NCI-H1048 (cell line): ENCODE data around the gene ECI1.

ENCODE experiments used
- DNase-seq: peaks from one replicate; lab custom pipeline; 2025; lab: John Stamatoyannopoulos, UW

The ECI1 gene

GRCh38 chr16:2195322-2196161 is 55.8 kb downstream of the ECI1 start:
- no peak for DNase-seq

DNA sequence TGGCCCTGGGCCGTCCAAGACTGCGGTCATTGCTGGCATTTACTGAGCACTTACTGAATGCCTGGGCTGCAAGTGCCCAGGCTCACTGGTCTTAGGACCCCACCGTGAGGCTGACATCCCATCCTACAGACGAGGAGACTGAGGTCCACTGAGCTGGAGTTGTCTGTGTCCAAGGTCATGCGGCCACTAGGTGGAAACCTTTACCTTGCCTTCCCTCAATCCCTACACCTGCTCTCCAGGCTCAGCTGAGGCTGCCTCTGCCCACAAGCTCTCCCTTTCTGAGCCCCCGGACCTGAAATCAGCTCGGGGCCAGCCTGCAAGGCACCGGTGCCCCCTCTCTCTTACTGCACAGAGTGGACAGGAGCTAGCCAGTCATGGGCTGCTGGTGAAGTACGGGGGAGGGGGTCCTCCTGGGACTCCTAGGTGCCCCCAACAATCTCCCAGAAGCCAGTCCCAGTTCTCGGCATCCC is 56.5 kb downstream of the ECI1 start:
- DNase-seq = no peak

- no peak for DNase-seq
Observed at GRCh38 chr16:2194166-2194834, 57.1 kb downstream of the ECI1 start.

DNA sequence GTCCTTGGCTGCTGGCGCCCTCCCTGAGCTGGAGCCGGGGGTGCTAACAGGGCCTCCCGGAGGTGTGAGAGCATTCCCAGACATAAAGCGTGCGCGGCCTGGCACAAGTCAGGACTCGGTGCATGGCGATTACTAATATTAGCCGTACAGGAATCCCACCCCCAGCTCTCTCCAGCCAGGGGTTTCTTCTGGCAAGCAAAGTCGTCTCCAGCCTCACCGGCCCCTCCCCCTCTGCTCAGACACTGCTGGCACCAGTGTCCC is 60.0 kb downstream of the ECI1 start:
- no peak for DNase-seq

DNA sequence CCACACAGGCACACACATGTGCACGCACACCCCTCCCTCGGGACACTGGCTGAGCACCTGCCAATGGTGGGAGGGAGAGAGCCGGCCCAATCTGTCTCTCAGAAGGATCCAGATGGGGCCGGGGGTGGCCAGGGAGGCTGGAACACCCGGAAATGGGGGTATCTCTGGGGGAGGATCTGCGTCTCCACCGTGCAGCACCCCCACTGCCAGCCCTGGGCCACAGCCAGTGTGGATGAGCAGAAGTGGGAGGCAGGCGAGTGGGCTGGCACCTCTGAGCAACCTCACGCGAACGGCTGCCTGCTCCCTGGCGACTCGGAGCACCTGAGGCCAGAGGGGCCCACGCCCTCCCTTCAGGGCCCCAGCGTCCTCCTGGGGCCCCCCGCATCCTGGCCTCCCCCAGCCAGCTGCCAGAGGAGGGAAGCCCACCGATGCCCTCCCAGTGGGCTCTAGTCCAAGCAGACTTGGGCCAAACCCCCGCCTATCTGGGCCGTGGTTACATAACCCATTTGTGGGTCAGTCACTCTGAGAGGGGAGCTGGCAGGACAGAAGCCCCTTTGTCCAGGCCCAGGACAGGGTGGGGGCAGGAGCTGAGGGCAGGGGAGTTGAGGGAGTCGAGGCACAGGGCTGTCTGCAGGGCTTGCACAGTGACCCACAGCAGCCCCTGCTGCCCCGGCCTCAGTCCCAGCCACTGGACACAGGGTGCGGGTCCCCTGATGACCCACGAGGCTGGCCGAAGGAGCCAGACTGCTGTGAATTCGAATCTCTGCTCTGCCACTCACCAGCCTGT is 60.5 kb downstream of the ECI1 start:
- DNase-seq = no peak

DNA sequence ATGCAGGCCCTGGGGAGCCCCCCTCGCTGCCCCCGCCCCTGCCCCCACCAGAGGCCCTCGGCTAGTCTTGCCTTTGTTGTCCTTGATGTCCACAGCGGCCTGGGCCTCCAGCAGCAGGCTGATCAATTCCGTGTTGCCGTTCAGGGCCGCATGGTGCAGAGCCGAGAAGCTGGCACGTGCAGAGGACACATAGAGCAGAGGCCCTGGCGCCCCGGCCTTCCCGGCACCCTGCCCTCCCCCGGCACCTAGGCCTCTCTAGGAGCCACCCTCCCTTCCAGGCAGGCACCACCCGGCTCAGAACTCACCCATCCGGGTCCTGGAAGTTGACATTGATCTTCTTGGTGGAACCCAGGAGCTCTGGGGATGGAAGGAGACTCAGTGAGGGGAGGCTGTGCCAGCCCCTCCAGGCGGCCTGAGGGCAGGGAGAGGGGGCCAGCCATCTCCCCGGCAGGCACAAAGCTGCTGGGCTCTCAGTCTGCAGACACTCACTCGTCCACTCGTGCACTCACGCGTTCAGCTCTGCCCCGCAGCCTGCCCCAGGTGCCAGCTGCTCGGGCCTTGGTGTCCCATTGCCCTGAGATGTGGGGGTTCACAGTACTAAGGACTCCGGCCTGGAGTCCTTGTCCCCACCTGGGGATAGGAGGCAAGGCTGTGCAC is 61.3 kb downstream of the ECI1 start:
- DNase-seq = no peak
